CD14-positive monocyte (primary cell): Measurements from ENCODE around the gene MGAT5B. TPM values are rescaled to one million over a fixed set of nuclear protein-coding genes. Genes with fewer than 3 reads are reported as not detected.

Source experiments
- DNase-seq, 3 donors: peaks; one replicate each; pipeline ENCODE4 v3.0.0-alpha.2; 2011 to 2022
- H2AFZ ChIP-seq: 2 replicates; pipeline ENCODE4 v1.6.0; 2012; ENCODE audit warnings: mild to moderate bottlenecking, low read depth, low read length, inconsistent platforms; ENCODE audit not compliant: insufficient read depth, poor library complexity, severe bottlenecking
- H3K27ac ChIP-seq, 2 donors: 1 replicate in 1 of 2; 2 replicates in 1 of 2; pipeline ENCODE4 v1.5.1; 2012 to 2013; ENCODE audit warnings: low read length in 2 of 2, control low read depth in 1 of 2, inconsistent platforms in 1 of 2, low read depth in 1 of 2, mild to moderate bottlenecking in 1 of 2
- H3K27me3 ChIP-seq, 2 donors: one replicate each; pipeline versions ENCODE4 v1.6.0 to v1.6.1; 2011 to 2013; ENCODE audit warnings: low read length in 2 of 2; ENCODE audit not compliant: control insufficient read depth in 2 of 2, insufficient read depth in 2 of 2
- H3K36me3 ChIP-seq, 2 donors: replicated peaks in 1 of 2; 1 replicate in 1 of 2; 2 replicates in 1 of 2; pipeline versions ENCODE4 v1.5.1 to v1.6.1; 2012 to 2013; ENCODE audit warnings: low read length in 2 of 2, control low read depth in 1 of 2, inconsistent platforms in 1 of 2, mild to moderate bottlenecking in 1 of 2; ENCODE audit not compliant: insufficient read depth in 2 of 2, control insufficient read depth in 1 of 2
- H3K4me1 ChIP-seq, 2 donors: 1 replicate in 1 of 2; 2 replicates in 1 of 2; pipeline versions ENCODE4 v1.5.1 to v1.6.1; 2012 to 2013; ENCODE audit warnings: low read length in 2 of 2, control low read depth in 1 of 2, inconsistent platforms in 1 of 2, mild to moderate bottlenecking in 1 of 2, moderate library complexity in 1 of 2; ENCODE audit not compliant: insufficient read depth in 2 of 2, control insufficient read depth in 1 of 2
- H3K4me2 ChIP-seq: replicated peaks from 2 replicates; pipeline ENCODE3; 2012; ENCODE audit warnings: low read length, moderate library complexity, mild to moderate bottlenecking; ENCODE audit not compliant: poor library complexity, severe bottlenecking; ENCODE audit errors: extremely low read depth
- H3K4me3 ChIP-seq, 3 experiments: fragments of 200-600 bp in 1 of 3; sonication (generic) in 1 of 3; replicated peaks in 1 of 3; 1 replicate in 2 of 3; 2 replicates in 1 of 3; pipeline ENCODE4 v1.5.1; 2011 to 2013; ENCODE audit warnings: low read length in 3 of 3, mild to moderate bottlenecking in 3 of 3, control low read depth in 2 of 3, low read depth in 2 of 3, inconsistent platforms in 1 of 3, moderate library complexity in 1 of 3
- H3K79me2 ChIP-seq: 2 replicates; pipeline ENCODE4 v1.6.0; 2012; ENCODE audit warnings: mild to moderate bottlenecking, control low read depth, inconsistent platforms, low read length, moderate library complexity; ENCODE audit not compliant: insufficient read depth
- H3K9ac ChIP-seq: 2 replicates; pipeline ENCODE4 v1.6.0; 2017; ENCODE audit warnings: low read length, mild to moderate bottlenecking; ENCODE audit not compliant: insufficient read depth, poor library complexity, severe bottlenecking
- H3K9me3 ChIP-seq, 2 donors: replicated peaks in 1 of 2; 1 replicate in 1 of 2; 2 replicates in 1 of 2; pipeline versions ENCODE4 v1.5.1 to v1.6.1; 2012 to 2013; ENCODE audit warnings: low read length in 2 of 2, control low read depth in 1 of 2; ENCODE audit not compliant: control insufficient read depth in 1 of 2, insufficient read depth in 1 of 2
- H4K20me1 ChIP-seq: 2 replicates; pipeline ENCODE4 v1.6.0; 2012; ENCODE audit warnings: mild to moderate bottlenecking, low read length, control low read depth, moderate library complexity; ENCODE audit not compliant: insufficient read depth
- H3K27ac Mint-ChIP-seq, 7 donors: one replicate each; pipeline ENCODE4 v1.8.0; 2020; ENCODE audit warnings: mild to moderate bottlenecking in 7 of 7, mixed read lengths in 7 of 7, moderate library complexity in 6 of 7, inconsistent platforms in 2 of 7
- H3K27me3 Mint-ChIP-seq, 3 donors: one replicate each; pipeline ENCODE4 v1.8.0; 2021 to 2022; ENCODE audit warnings: low read depth in 3 of 3, mild to moderate bottlenecking in 3 of 3, mixed read lengths in 3 of 3, moderate library complexity in 3 of 3, inconsistent platforms in 1 of 3
- H3K36me3 Mint-ChIP-seq, 2 donors: one replicate each; pipeline ENCODE4 v1.8.0; 2020; ENCODE audit warnings: mixed read lengths in 2 of 2, inconsistent platforms in 1 of 2, mild to moderate bottlenecking in 1 of 2
- H3K4me1 Mint-ChIP-seq: one replicate; pipeline ENCODE4 v1.8.0; 2020; ENCODE audit warnings: mild to moderate bottlenecking, mixed read lengths
- H3K4me3 Mint-ChIP-seq, 2 donors: one replicate each; pipeline ENCODE4 v1.8.0; 2020; ENCODE audit warnings: mild to moderate bottlenecking in 2 of 2, mixed read lengths in 2 of 2, moderate library complexity in 1 of 2
- H3K9me3 Mint-ChIP-seq, 7 donors: one replicate each; pipeline ENCODE4 v1.8.0; 2020 to 2022; ENCODE audit warnings: mixed read lengths in 7 of 7, mild to moderate bottlenecking in 6 of 7, moderate library complexity in 6 of 7, inconsistent platforms in 2 of 7
- CTCF ChIP-seq: fragments of 200-600 bp; IDR thresholded peaks from one replicate; pipeline ENCODE4 v1.8.0; 2022; ENCODE audit warnings: antibody characterized with exemption, mild to moderate bottlenecking
- WGBS: methylation state at CpG from one replicate; pipeline ENCODE4 v1.1.5; 2013; ENCODE audit warnings: missing lambda C conversion rate; ENCODE audit not compliant: insufficient coverage; 5-methylcytosine and 5-hydroxymethylcytosine counted together
- intact Hi-C, 2 donors: fragments of 100-400 bp; cut with micrococcal nuclease; formaldehyde crosslinking; loops; one replicate each; pipeline versions ENCODE4 v1.15.0 to v1.15.1; 2023
- polyA plus RNA-seq, 3 donors: library from polyadenylated mRNA; depleted of rRNA in 1 of 3; unstranded in 2 of 3; stranded (reverse) in 1 of 3; fragments of 300-500 nt in 2 of 3; fragments of >200 nt in 1 of 3; fragmentation: Illumina TruSeq in 2 of 3; gene quantifications; 1 replicate in 2 of 3; 2 replicates in 1 of 3; pipeline ENCODE4 v1.2.3, GENCODE V29; 2012 to 2021

The MGAT5B gene
- polyA plus RNA-seq, 3 donors: not detected

- H3K4me2 ChIP-seq: no peak overlapping the region
- no peak overlapping the region for H3K4me3 ChIP-seq
- H3K4me1 ChIP-seq: no peaks in the 10 kb centered on the region
- H3K36me3 ChIP-seq: no peaks in the 10 kb centered on the region
- H2AFZ ChIP-seq: no peak overlapping the region
- Mint-ChIP-seq H3K9me3 (peaks cover 0 to 1% (median 0%) of the 10 kb centered on the region in 7 donors), H3K27ac (no peak overlapping the region), H3K4me3 (no peak overlapping the region), H3K27me3 (peaks cover 2 to 8% (median 5%) of the 10 kb centered on the region in 3 donors), H3K4me1 (no peaks in the 10 kb centered on the region), H3K36me3 (no peaks in the 10 kb centered on the region)
- no peaks in the 10 kb centered on the region for H3K27me3 ChIP-seq
- H4K20me1 ChIP-seq: no peaks in the 10 kb centered on the region
- DNase-seq: no peak
- no peaks in the 10 kb centered on the region for H3K79me2 ChIP-seq
- WGBS: 85% methylated on average over 8 of the region's 10 CpGs
- no peak for TF ChIP-seq CTCF
- no peak overlapping the region for H3K27ac ChIP-seq
- intact Hi-C loops: no loop called here
- H3K9ac ChIP-seq: no peak overlapping the region
- no peaks in the 10 kb centered on the region for H3K9me3 ChIP-seq
Measured at GRCh38 chr17:76946772-76947135, 78.5 kb downstream of the MGAT5B start.

- H3K27ac Mint-ChIP-seq: no peak overlapping the region
- Histone ChIP-seq H3K4me1 (no peaks in the 10 kb centered on the region), H3K4me3 (no peak overlapping the region), H4K20me1 (no peaks in the 10 kb centered on the region), H3K36me3 (no peaks in the 10 kb centered on the region), H3K27me3 (no peaks in the 10 kb centered on the region), H3K9ac (no peak overlapping the region), H3K9me3 (no peaks in the 10 kb centered on the region), H3K27ac (no peak overlapping the region), H2AFZ (no peak overlapping the region), H3K4me2 (no peak overlapping the region), H3K79me2 (no peaks in the 10 kb centered on the region)
- no peak for TF ChIP-seq CTCF
- H3K4me1 Mint-ChIP-seq: no peaks in the 10 kb centered on the region
- no peak overlapping the region for H3K4me3 Mint-ChIP-seq
- DNase-seq: no peak
- peaks cover 2 to 8% (median 5%) of the 10 kb centered on the region in 3 donors for H3K27me3 Mint-ChIP-seq
- peaks cover 0 to 1% (median 0%) of the 10 kb centered on the region in 7 donors for H3K9me3 Mint-ChIP-seq
- WGBS: 95% methylated on average over 10 of the region's 10 CpGs
- no peaks in the 10 kb centered on the region for H3K36me3 Mint-ChIP-seq
- intact Hi-C loops: no loop called here
Measured at GRCh38 chr17:76947309-76947708, 79.1 kb downstream of the MGAT5B start.
